T-helper 1 cell treated with Interleukin-12 subunit alpha and Interleukin-12 subunit beta and Interleukin-4 antibody, amounts not matched to agents 30 μg/mL and 1 μg/mL, for 36 hours (primary cell): Measurements from ENCODE around the gene CRACR2B.

Source experiments
- H3K27ac Mint-ChIP-seq: one replicate; pipeline ENCODE4 v1.8.0; 2021; ENCODE audit warnings: mild to moderate bottlenecking, mixed read lengths
- H3K27me3 Mint-ChIP-seq: one replicate; pipeline ENCODE4 v1.8.0; 2021; ENCODE audit warnings: low read depth, mixed read lengths
- H3K36me3 Mint-ChIP-seq: one replicate; pipeline ENCODE4 v1.8.0; 2021; ENCODE audit warnings: low read depth, mixed read lengths
- H3K4me1 Mint-ChIP-seq: one replicate; pipeline ENCODE4 v1.8.0; 2021; ENCODE audit warnings: low read depth, mixed read lengths
- H3K4me3 Mint-ChIP-seq: one replicate; pipeline ENCODE4 v1.8.0; 2021; ENCODE audit warnings: mild to moderate bottlenecking, moderate library complexity, mixed read lengths
- H3K9me3 Mint-ChIP-seq: one replicate; pipeline ENCODE4 v1.8.0; 2021; ENCODE audit warnings: mixed read lengths

The CRACR2B gene

GRCh38 chr11:875769-876301, 48.1 kb downstream of the CRACR2B start:
- Mint-ChIP-seq H3K4me3 (no peak overlapping the region), H3K27ac (no peak overlapping the region), H3K36me3 (peaks cover 3% of the 10 kb centered on the region), H3K9me3 (no peaks in the 10 kb centered on the region), H3K27me3 (no peaks in the 10 kb centered on the region), H3K4me1 (no peaks in the 10 kb centered on the region)

GRCh38 chr11:876545-876944, 48.8 kb downstream of the CRACR2B start:
- no peak overlapping the region for H3K27ac Mint-ChIP-seq
- peaks cover 3% of the 10 kb centered on the region for H3K36me3 Mint-ChIP-seq
- no peaks in the 10 kb centered on the region for H3K4me1 Mint-ChIP-seq

DNA sequence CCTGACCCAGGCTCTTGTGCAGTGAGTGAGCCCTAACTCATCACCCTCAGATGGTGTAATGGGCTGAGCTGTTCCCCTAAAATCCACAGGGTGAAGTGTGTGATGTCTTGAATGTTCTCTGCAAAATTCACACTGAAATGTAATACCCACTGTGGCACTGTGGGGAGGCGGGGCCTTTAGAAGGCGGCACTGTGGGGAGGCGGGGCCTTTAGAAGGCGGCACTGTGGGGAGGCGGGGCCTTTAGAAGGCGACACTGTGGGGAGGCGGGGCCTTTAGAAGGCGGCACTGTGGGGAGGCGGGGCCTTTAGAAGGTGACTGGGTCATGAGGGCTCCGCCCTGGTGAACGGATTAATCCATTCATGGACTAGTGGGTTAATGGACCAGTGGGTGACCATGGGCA, 49.8 kb downstream of the CRACR2B start:
- Mint-ChIP-seq H3K36me3 (peaks cover 3% of the 10 kb centered on the region), H3K4me1 (peaks cover 3% of the 10 kb centered on the region), H3K27ac (no peak overlapping the region), H3K4me3 (no peak overlapping the region), H3K9me3 (no peaks in the 10 kb centered on the region), H3K27me3 (no peaks in the 10 kb centered on the region)

More at GRCh38 chr11:876545-876944, 48.8 kb downstream of the CRACR2B start:
- Mint-ChIP-seq H3K9me3 (no peaks in the 10 kb centered on the region), H3K4me3 (no peak overlapping the region), H3K27me3 (no peaks in the 10 kb centered on the region)

DNA sequence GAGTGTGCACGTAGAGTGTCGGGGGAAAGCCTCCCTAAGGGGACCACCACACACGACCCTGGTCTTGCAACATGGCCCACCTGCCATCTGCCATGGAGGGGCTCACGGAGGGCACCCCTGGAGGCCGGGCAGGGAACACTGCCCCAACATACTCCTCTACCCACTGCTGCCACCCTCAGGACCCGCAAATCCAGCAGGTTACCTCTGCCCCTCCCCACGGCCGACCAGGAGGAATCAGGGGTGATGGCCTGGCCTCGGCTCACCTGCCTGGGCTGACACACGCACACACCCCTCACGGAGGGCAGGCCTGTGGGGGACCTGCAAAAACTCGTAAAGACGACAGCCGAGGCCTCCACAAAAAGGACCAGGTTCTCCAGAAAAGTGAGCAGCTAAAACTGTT, 52.7 kb downstream of the CRACR2B start:
- no peak overlapping the region for H3K4me3 Mint-ChIP-seq
- H3K4me1 Mint-ChIP-seq = peaks cover 4% of the 10 kb centered on the region
- H3K27ac Mint-ChIP-seq = no peak overlapping the region
- no peaks in the 10 kb centered on the region for H3K9me3 Mint-ChIP-seq
- H3K27me3 Mint-ChIP-seq = no peaks in the 10 kb centered on the region
- peaks cover 3% of the 10 kb centered on the region for H3K36me3 Mint-ChIP-seq
